CD4-positive, alpha-beta T cell treated with Interleukin-15 for 1 hour (primary cell): ENCODE results near the gene C5AR2.
A peak's percentile ranks its signal among the peaks of the same experiment; 100 is the strongest.
"Not testable (repeated sequence)": the region's sequence is repeated elsewhere in the genome, so short reads cannot be mapped to it uniquely, and the experiment has no call there.

Experiments
- DNase-seq: peaks from one replicate; pipeline ENCODE4 v3.0.0-alpha.2; 2020

C5AR2 gene

GRCh38 chr19:47324502-47324901, 7.5 kb upstream of the C5AR2 start:
- peak; percentile 76 for DNase-seq

DNA sequence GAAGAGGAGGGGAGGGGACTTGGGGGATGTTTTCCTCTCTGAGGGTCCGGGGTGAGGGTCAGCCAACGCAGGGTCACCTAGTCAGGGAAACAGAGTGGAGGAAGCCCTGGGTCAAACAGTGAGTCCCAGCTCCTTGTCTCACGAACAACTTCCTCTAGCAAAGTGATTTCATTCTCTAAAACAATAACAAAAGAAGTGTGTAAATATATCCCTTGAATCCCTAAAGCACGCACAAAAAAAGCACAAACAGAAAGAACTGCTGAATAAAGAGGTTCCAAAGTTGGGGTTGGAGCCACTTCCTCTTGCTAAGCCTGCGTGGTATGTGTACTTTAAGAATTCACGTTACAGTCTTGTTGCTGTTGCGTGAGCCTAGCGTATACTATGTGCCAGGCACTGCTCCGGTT, 1.5 kb upstream of the C5AR2 start:
- DNase-seq = no peak

- DNase-seq = no peak
These were observed 485 bp upstream of the C5AR2 start for GRCh38 chr19:47331490-47331889.

- DNase-seq = peak; percentile 79
These were observed 5.1 kb downstream of the C5AR2 start for GRCh38 chr19:47336765-47337718.

- no peak for DNase-seq
These were observed 7.4 kb downstream of the C5AR2 start for GRCh38 chr19:47339196-47339880.

- no peak for DNase-seq
These were observed 8.7 kb downstream of the C5AR2 start for GRCh38 chr19:47340477-47341208.

DNA sequence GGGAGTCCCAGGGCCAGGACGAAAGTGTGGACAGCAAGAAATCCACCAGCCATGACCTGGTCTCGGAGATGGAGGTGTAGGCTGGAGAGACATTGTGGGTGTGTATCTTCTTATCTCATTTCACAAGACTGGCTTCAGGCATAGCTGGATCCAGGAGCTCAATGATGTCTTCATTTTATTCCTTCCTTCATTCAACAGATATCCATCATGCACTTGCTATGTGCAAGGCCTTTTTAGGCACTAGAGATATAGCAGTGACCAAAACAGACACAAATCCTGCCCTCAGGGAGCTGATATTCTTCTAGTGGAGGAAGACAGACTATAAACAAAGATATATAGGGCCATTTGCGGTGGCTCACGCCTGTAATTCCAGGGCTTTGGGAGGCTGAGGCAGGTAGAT, 9.8 kb downstream of the C5AR2 start:
- no peak for DNase-seq

DNA sequence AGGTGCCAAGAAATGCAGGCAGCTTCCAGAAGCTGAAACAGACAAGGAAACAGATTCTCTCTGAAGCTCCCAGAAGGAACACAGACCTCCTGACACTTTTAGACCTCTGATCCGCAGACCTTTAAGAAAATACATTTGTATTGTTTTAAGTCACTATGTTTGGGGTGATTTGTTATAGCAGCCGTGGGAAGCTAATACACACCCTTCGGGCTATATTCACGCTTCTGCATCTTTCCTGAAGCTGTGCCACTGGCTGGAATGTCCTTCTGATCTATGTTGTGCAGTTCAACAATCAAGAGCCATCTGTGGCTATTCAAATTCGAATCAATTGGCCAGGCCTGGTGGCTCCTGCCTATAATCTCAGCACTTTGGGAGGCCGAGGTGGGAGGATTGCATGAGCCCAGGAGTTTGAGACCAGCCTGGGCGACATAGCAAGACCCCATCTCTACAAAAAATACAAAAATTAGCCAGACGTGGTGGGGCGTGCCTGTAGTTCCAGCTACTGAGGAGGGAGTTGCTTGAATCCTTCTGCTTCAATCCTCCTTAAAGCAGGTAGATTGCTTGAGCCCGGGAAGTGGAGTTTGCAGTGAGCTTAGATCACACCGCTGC, 11.3 kb downstream of the C5AR2 start:
- DNase-seq = no peak

DNA sequence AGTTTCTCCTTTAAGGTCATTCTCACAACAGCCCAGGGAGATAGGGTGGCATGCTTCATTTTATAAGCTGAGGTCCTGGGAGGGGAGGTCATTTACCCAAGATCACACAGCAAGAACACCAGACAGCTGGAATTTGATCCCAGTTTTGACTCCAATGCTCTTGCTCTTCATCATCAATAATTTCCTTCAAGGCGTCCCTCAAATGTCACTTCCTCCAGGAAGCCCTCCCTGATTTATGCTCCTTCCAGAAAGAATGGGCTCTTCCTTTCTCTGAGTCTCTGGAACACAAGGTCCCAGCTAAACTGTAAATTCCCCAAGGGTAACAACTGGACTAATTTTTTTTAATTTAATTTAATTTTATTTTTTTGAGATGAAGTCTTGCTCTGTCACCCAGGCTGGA, 12.4 kb downstream of the C5AR2 start:
- DNase-seq = no peak

GRCh38 chr19:47346024-47346423, 14.0 kb downstream of the C5AR2 start:
- not testable (repeated sequence) for DNase-seq

DNA sequence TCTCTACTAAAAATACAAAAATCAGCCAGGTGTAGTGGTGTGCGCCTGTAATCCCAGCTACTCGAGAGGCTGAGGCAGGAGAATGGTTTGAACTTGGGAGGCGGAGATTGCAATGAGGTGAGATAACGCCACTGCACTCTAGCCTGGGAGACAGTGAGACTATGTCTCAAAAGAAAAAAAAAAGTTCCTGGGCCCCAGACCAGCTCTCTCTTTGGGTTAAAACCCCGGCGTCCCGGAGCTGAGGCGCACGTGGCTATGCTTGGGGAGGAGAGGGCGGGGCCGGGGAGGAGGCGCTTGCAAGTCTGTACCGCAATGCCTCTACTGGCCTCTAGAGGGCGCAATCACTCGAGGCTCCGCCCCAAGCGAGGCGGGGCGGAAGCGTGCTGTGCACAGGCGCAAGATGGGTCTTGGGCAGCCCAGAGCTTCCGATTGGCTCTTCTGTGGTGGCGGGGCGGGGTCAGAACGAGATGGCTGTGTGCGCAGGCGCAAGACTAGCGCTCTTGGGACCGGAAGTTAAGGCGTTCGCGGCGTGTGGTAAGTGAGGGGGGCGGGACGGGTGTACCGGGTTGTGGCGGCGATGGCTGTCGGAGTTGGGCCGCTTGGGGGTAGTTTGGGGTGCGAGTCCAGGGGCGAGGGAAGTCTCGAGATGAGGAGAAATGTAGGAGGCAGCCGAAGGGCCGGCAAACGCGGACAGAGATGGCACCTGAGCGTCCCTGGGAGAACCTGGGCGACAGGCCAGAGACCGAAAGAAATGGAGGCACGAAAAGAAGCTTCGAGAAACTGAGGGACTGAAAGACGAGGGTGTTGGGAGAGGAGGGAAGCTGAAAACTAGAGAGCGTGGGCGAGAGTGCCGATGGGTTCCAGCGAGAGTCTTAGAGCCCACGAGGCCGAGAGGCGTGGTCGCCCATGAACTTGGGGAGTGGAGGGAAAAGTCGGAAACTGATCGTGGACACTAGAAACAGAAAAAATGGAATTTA, 17.1 kb downstream of the C5AR2 start, which contains the start of gene DHX34:
Gene DHX34, plus strand, starts transcription at position 497 of the 977 bp plus-strand sequence. CDS start 3,716 bp downstream, outside the sequence.
- DNase-seq = peak; percentile 100

GRCh38 chr19:47350630-47351029, 18.7 kb downstream of the C5AR2 start:
- DNase-seq = no peak

- DNase-seq = no peak
These were observed 19.6 kb downstream of the C5AR2 start for GRCh38 chr19:47351548-47351947.

- DNase-seq = no peak
These were observed 20.1 kb downstream of the C5AR2 start for GRCh38 chr19:47352095-47352494.

DNA sequence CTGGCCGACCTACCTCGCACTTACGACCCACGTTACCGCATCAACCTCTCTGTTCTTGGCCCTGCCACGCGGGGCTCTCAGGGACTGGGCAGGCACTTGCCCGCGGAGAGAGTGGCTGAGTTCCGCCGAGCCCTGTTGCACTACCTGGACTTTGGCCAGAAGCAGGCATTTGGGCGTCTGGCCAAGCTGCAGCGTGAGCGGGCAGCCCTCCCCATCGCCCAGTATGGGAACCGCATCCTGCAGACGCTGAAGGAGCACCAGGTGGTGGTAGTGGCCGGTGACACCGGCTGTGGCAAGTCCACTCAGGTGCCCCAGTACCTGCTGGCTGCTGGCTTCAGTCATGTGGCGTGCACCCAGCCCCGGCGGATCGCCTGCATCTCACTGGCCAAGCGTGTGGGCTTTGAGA, 21.3 kb downstream of the C5AR2 start:
- no peak for DNase-seq

GRCh38 chr19:47356900-47357299, 24.9 kb downstream of the C5AR2 start:
- DNase-seq = no peak

DNA sequence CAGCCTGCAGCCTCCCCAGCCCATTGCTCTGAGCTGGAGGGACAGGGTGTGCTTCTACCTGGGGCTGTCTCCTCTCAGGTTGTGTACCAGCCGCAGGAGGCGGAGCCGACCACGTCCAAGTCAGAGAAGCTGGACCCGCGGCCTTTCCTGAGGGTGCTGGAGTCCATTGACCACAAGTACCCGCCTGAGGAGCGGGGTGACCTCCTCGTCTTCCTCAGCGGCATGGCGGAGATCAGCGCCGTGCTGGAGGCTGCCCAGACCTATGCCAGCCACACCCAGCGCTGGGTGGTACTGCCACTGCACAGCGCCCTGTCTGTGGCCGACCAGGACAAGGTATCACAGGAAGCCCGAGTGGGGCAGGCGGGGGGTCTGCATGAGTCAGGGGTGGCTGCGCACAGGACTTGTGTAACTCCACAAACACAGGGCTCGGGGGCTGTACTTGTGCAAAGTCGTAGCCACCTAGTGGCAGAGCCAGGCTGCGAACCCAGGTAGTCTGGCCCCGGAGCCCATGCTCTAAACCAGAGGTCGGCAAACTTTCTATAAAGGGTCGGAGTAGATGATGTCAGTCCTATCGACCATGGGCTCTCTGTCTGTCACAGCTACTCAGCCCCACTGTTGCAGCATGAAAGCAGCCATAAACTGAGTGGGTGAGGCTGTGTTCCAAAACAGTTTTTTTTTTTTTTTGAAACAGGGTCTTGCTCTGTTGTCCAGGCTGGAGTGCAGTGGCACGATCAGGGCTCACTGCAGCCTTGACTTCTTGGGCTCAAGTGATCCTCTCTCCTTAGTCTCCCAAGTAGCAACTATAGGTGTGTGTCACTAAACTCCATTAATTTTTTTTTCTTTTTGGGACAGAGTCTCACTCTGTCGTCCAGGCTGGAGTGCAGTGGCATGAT, 26.1 kb downstream of the C5AR2 start:
- DNase-seq = no peak

- DNase-seq = no peak
These were observed 27.0 kb downstream of the C5AR2 start for GRCh38 chr19:47358936-47359335.

DNA sequence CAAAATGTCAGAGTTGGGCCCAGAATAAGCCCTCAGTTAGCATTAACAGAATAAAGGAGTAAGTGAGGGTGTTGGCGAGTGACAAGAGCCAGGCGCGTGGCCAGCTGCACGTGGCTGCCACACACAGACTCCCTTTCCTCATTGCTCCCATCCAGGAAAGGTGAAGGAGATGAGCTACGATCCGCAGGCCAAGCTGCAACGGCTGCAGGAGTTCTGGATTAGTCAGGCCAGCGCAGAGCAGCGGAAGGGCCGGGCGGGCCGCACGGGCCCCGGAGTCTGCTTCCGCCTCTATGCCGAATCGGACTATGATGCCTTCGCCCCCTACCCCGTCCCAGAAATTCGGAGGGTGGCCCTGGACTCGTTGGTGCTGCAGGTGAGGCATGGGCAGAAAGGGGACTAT, 30.3 kb downstream of the C5AR2 start:
- DNase-seq = no peak

GRCh38 chr19:47363758-47364531, 32.0 kb downstream of the C5AR2 start:
- no peak for DNase-seq
